GM12872 (cell line): ENCODE results near the gene BUD13.

Source experiments
- TF ChIP-seq, protein P1 (sequence below): IDR thresholded peaks from 3 replicates; pipeline ENCODE4 v1.5.1; 2011; ENCODE audit warnings: low read depth, mild to moderate bottlenecking, low read length, moderate library complexity; ENCODE audit not compliant: insufficient read depth

Gene BUD13

DNA sequence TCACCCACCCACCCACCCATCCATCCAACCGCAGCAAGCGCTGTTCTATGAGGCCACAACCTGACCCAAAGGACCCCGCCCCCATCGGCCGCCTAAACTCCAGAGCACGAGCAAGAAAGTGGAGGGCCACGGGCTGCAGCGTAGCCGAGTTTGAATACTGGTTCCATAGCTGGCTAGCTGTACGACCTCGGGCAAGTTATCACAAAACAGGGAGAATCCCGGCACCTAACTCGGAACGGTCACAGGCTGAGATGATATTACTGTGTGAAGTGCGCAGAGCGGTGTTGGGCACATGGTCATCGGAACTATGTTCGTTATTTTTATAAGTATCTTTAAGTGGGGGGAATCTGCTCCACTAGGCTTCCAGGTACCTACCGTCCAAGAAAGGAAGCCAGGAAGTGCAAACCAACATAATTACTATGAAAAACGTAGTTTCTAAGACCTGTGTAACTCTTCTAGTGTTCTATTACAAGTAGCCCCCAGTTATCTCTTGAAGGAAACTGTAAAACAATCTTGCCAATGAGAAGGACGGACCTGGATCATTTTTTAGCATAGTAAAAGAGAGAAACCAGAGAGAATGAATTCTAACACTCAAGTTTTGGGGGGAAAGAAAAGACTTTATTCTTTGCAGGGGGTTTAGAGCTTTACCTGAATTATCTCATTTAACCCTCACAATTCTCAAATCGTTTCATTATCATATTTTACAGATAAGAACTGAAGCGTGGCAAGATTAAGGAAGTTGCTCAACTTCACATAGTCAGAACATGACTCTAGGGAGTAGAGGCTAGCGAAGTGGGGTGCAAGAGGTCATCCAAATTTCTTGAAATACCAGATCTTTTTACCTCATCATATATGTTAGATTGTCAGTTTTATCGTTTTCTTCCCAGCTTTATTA is 663 bp upstream of the BUD13 start:
- TF ChIP-seq, protein P1, sequence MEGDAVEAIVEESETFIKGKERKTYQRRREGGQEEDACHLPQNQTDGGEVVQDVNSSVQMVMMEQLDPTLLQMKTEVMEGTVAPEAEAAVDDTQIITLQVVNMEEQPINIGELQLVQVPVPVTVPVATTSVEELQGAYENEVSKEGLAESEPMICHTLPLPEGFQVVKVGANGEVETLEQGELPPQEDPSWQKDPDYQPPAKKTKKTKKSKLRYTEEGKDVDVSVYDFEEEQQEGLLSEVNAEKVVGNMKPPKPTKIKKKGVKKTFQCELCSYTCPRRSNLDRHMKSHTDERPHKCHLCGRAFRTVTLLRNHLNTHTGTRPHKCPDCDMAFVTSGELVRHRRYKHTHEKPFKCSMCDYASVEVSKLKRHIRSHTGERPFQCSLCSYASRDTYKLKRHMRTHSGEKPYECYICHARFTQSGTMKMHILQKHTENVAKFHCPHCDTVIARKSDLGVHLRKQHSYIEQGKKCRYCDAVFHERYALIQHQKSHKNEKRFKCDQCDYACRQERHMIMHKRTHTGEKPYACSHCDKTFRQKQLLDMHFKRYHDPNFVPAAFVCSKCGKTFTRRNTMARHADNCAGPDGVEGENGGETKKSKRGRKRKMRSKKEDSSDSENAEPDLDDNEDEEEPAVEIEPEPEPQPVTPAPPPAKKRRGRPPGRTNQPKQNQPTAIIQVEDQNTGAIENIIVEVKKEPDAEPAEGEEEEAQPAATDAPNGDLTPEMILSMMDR = no peak

DNA sequence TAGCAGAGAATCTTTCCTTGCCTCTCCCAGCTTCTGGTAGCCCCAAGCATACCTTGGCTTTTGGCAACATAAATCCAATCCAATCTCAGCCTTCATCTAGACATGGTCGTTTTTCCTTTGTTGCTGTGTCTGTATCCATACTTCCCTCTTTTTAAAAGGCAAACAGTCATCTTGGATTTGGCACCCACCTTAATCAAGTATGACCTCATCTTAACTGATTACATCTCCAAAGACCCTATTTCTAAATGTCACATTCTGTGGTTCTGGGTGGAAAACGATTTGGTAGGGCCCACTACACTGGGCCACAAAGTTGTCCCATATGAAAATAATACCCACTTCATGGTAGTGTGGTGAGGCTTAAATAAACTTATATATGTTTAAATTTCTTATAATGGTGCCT is 852 bp downstream of the BUD13 start:
- TF ChIP-seq, protein P1 = no peak

DNA sequence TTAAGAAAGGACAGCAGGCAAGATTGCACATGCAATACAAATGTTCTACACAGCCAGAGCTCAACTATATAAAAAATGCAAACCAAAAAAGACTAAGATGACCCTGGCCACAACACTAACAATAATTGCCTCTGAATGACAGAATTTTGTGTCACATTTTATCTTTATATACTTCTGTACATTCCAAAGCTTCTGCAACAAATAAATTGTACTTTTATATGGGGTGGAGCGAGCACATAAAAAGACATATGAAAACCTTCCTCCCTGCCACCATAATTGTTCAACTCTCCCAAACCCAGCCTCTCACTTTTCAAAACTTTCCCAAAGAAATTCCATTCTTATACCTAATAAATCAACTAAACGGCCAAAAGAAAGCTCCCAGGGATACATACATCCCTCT is 10.7 kb downstream of the BUD13 start:
- TF ChIP-seq, protein P1 = no peak

DNA sequence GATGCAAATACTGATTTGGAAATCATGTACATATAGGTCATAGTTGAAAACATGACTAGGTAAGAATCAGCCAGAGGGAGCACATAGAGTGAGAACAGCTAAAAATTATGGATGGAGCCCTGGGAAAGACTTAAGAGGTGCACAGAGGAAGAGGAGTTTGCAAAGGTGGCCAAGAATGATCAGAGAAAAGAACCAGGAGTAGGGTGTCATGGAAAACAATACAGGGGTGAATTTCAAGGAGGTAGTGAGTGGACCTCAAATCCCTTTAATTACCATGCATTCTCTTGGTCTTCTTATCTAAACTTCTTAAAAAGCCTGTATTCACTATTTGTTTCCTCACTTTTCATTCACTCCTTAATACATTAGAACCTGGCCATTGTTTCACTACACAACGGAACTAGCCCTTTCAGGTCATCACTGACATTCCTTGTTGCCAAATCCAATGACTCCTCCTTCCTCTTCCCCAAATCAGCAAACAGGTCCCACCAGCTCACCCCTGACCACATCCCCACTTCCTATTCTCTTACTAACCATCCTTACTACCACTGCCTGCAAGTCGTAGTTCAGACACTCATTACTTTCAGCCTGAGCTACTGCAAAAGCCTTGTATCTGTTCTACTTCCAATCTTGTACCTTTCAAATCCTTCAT is 22.6 kb downstream of the BUD13 start:
- TF ChIP-seq, protein P1 = no peak

DNA sequence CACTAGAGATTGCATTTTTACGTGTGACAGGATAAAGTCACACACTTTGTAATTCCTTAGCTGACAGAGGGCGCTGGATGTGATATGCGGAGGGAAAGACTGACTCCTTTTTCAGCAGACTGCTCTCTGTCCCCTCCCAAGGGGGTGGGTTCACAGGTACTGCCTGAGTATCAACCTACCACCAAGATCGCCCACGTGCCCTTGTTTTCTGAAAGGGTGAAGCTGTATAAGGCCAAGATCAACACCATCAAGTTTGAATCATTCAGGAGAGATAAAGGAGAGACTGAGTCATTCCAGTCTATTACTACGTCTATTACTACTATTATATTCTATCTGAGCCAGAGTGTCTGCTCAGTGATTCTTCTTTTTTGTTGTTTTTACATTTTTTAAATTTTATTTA is 30.7 kb downstream of the BUD13 start:
- TF ChIP-seq, protein P1 = no peak

DNA sequence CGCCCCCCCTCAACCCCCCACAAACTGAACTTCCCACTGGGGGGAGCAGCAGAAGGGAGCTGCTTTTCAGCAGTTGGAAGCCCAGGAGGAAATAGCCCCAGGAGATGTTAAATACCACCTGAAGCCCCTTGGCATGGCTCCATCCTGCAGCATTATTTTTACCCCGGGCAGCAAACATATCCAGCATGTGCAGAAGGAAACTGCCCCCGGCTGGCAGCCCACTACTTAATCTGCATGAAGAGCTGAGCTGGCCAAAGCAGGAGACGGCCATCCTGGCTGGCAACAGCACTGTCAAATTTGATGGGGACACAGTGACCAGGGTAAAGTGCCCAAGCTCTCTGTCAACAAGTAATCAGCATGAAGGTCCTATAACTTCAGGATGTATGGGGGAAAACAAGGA is 32.0 kb downstream of the BUD13 start:
- TF ChIP-seq, protein P1 = no peak

DNA sequence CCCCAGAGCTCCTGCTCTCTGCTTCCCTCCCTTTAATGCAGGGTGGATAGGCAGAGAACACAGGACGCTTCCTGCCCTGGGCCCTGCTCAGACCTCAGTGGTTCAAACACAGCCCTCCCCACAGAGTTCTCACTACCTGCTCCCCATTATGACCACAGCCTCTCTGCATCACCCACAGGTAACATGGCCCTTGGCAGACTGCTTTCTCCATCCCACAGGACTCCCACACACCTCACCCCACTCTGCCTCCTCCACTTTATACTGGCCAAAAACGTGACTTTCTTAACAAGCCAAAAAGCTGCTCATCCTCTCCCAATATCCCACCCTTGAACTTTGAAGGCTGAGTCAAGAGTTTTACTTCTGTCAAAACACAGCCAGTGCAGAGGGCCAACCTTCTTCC is 33.8 kb downstream of the BUD13 start:
- TF ChIP-seq, protein P1 = no peak
